K562 (cell line): ENCODE data around the gene UTP14C. TPM values are rescaled to one million over a fixed set of nuclear protein-coding genes. Genes with fewer than 3 reads are reported as not detected.
A peak's percentile ranks its signal among the peaks of the same experiment; 100 is the strongest.

Experiments
- ATAC-seq: fragments of 200-7000 bp; cut with Tn5 transposase; 3 replicates; pipeline ENCODE4 v1.9.1; 2020; ENCODE audit warnings: moderate library complexity
- BruUV-seq: library from RNA; stranded (reverse); fragments of 400-500 nt; replicated peaks from 2 replicates; lab custom pipeline; 2021; lab: Mats Ljungman, UMichigan
- CTCF ChIA-PET: fragments of 300-600 bp; formaldehyde crosslinking; extraction: SDS; loops from one replicate; lab custom pipeline; 2021; ENCODE audit warnings: low intra/inter-chr PET ratio; lab: Yijun Ruan, JAX
- POLR2A ChIA-PET: fragments of 300-600, 350-650 bp; sonication (Branson Sonifier 250); formaldehyde crosslinking; extraction: SDS; loops from one replicate; lab custom pipeline; 2021; ENCODE audit warnings: antibody characterized with exemption, inconsistent platforms; lab: Yijun Ruan, JAX
- DNase-seq, 4 experiments: peaks; one replicate each; pipeline versions ENCODE4 v3.0.0 to v3.0.0-alpha.2; 2011 to 2018; ENCODE audit warnings: low spot score in 3 of 4, mixed read lengths in 3 of 4; ENCODE audit errors: extremely low read depth in 1 of 4
- FAIRE-seq: peaks from 2 replicates; lab custom pipeline; 2011; peaks lifted over from hg19 to GRCh38; lab: Jason Lieb, UNC
- H2AFZ ChIP-seq: 2 replicates; pipeline ENCODE4 v1.6.0; 2011; ENCODE audit warnings: low read depth, low read length, control low read depth, inconsistent platforms
- H3K27ac ChIP-seq: fragments of 200-600 bp; 3 replicates; pipeline ENCODE4 v1.8.0; 2011; ENCODE audit warnings: low read depth, mild to moderate bottlenecking, control low read depth, inconsistent platforms, low read length, moderate library complexity, mixed read lengths; ENCODE audit errors: extremely low read depth
- H3K27me3 ChIP-seq, 2 experiments: fragments of 300-600 bp in 1 of 2; 2 replicates in 1 of 2; 3 replicates in 1 of 2; pipeline versions ENCODE4 v1.6.0 to v1.8.0; 2011; ENCODE audit warnings: inconsistent platforms in 2 of 2, low read length in 2 of 2, mild to moderate bottlenecking in 1 of 2, mixed read lengths in 1 of 2, moderate library complexity in 1 of 2; ENCODE audit not compliant: control insufficient read depth in 2 of 2, insufficient read depth in 2 of 2
- H3K36me3 ChIP-seq: fragments of 300-600 bp; 3 replicates; pipeline ENCODE4 v1.8.0; 2011; ENCODE audit warnings: mild to moderate bottlenecking, low read length, inconsistent platforms; ENCODE audit not compliant: control insufficient read depth, insufficient read depth
- H3K4me1 ChIP-seq, 2 experiments: fragments of 200-600 bp in 1 of 2; replicated peaks in 1 of 2; 2 replicates in 1 of 2; 3 replicates in 1 of 2; pipeline versions ENCODE4 v1.5.1 to v1.8.0; 2011; ENCODE audit warnings: inconsistent platforms in 2 of 2, low read length in 2 of 2, mild to moderate bottlenecking in 1 of 2, mixed read lengths in 1 of 2, moderate library complexity in 1 of 2; ENCODE audit not compliant: control insufficient read depth in 2 of 2, insufficient read depth in 2 of 2
- H3K4me2 ChIP-seq: 2 replicates; pipeline ENCODE4 v1.6.1; 2011; ENCODE audit warnings: low read length, control low read depth, inconsistent platforms, mixed read lengths; ENCODE audit not compliant: insufficient read depth
- H3K4me3 ChIP-seq: fragments of 200-600 bp; sonication (generic), shearing (Covaris generic); 2 replicates; pipeline ENCODE4 v1.5.1; 2016; ENCODE audit warnings: control low read depth, inconsistent platforms
- H3K79me2 ChIP-seq: fragments of 200-600 bp; 3 replicates; pipeline ENCODE4 v1.8.0; 2011; ENCODE audit warnings: low read length, inconsistent platforms; ENCODE audit not compliant: control insufficient read depth, insufficient read depth
- H3K9ac ChIP-seq, 2 experiments: 2 replicates each; pipeline versions ENCODE4 v1.6.0 to v1.6.1; 2011; ENCODE audit warnings: low read depth in 2 of 2, low read length in 2 of 2, control low read depth in 1 of 2, inconsistent platforms in 1 of 2, mild to moderate bottlenecking in 1 of 2, mixed read lengths in 1 of 2; ENCODE audit not compliant: insufficient read depth in 1 of 2
- H3K9me1 ChIP-seq: one replicate; pipeline ENCODE4 v1.6.0; 2011; ENCODE audit warnings: inconsistent platforms, mild to moderate bottlenecking, low read length, moderate library complexity; ENCODE audit not compliant: control insufficient read depth, insufficient read depth
- H3K9me3 ChIP-seq: replicated peaks from 2 replicates; pipeline ENCODE4 v1.5.1; 2011; ENCODE audit warnings: low read depth, low read length, inconsistent platforms; ENCODE audit not compliant: control insufficient read depth, insufficient read depth
- H4K20me1 ChIP-seq: replicated peaks from 2 replicates; pipeline ENCODE4 v1.6.1; 2011; ENCODE audit warnings: low read length, inconsistent platforms, mixed read lengths; ENCODE audit not compliant: control insufficient read depth, insufficient read depth
- DDX20 ChIP-seq: fragments of 450-650 bp; IDR thresholded peaks from 2 replicates; pipeline ENCODE4 v1.6.1; 2016; ENCODE audit warnings: missing genetic modification characterization, low read depth, mild to moderate bottlenecking, missing compliant biosample characterization, moderate library complexity
- FOSL1 ChIP-seq: fragments of 200-800 bp; sonication (Bioruptor generic); conservative IDR thresholded peaks from 2 replicates; pipeline ENCODE4 v1.6.1; 2016; ENCODE audit warnings: missing genetic modification characterization, missing compliant biosample characterization
- FOXK2 ChIP-seq, 2 experiments: fragments of 450-650 bp; IDR thresholded peaks in 1 of 2; conservative IDR thresholded peaks in 1 of 2; 2 replicates each; pipeline ENCODE4 v1.6.1; 2016; ENCODE audit warnings: low read depth in 2 of 2, mild to moderate bottlenecking in 1 of 2
- ZNF431 ChIP-seq: sonication (generic); formaldehyde crosslinking; IDR thresholded peaks from 2 replicates; pipeline ENCODE4 v1.8.0; 2022; ENCODE audit warnings: mild to moderate bottlenecking, missing genetic modification reagents
- ZNF764 ChIP-seq: fragments of 250-450 bp; sonication (Bioruptor Pico); IDR thresholded peaks from 2 replicates; pipeline ENCODE4 v1.4.0; 2020; ENCODE audit warnings: low read depth, mild to moderate bottlenecking, moderate library complexity
- ZNF77 ChIP-seq: fragments of 250-450 bp; sonication (Bioruptor Pico); IDR thresholded peaks from 2 replicates; pipeline ENCODE4 v1.5.0; 2020
- WGBS: fragments of 100-300 bp; shearing (Covaris generic); methylation state at CpG from one replicate; pipeline ENCODE4 v1.1.6; 2016; ENCODE audit warnings: low coverage, mixed read lengths; ENCODE audit not compliant: insufficient coverage; ENCODE audit errors: missing lambda C conversion rate; 5-methylcytosine and 5-hydroxymethylcytosine counted together
- in situ Hi-C: fragments of 300-500 bp; cut with MboI; formaldehyde crosslinking; loops from 4 replicates; pipeline ENCODE4 v1.15.0; 2018; ENCODE audit warnings: inconsistent platforms, mixed read lengths
- intact Hi-C: fragments of 100-400 bp; cut with micrococcal nuclease; formaldehyde crosslinking; loops from 2 replicates; pipeline ENCODE4 v1.14.2; 2022
- polyA plus RNA-seq, 8 experiments: library from polyadenylated mRNA; depleted of rRNA in 4 of 8; stranded (reverse) in 5 of 8; unstranded in 3 of 8; fragments of >200 nt; fragmentation: Nextera tagmentation in 2 of 8; fragmentation: Illumina TruSeq in 1 of 8; extraction: Ambion mirVana in 2 of 8; extraction: Trizol in 1 of 8; gene quantifications; 2 replicates each; pipeline versions ENCODE4 v1.2.1 to v1.2.3, GENCODE V29; 2011 to 2014; ENCODE audit warnings: inconsistent platforms in 1 of 8, missing spikeins in 1 of 8
- total RNA-seq, 7 experiments: library from RNA; depleted of rRNA in 6 of 7; stranded (reverse); fragments of >200 nt in 6 of 7; fragmentation: Illumina TruSeq in 2 of 7; extraction: Trizol in 2 of 7; gene quantifications; 2 replicates each; pipeline versions ENCODE4 v1.2.1 to v1.2.3, GENCODE V29; 2011 to 2021; ENCODE audit warnings: low replicate concordance in 1 of 7
- TF ChIP-seq, protein P1 (sequence below): fragments of 450-650 bp; IDR thresholded peaks from 2 replicates; pipeline ENCODE4 v1.6.1; 2017; ENCODE audit warnings: antibody characterized with exemption
- TF ChIP-seq, protein P2 (sequence below), 2 experiments: fragments of 200-800 bp in 1 of 2; sonication (Bioruptor generic) in 1 of 2; sonication (generic) in 1 of 2; formaldehyde crosslinking in 1 of 2; IDR thresholded peaks in 1 of 2; conservative IDR thresholded peaks in 1 of 2; 2 replicates each; pipeline versions ENCODE4 v1.5.0 to v1.6.1; 2016 to 2020; ENCODE audit warnings: missing compliant biosample characterization in 1 of 2, missing genetic modification characterization in 1 of 2, missing genetic modification reagents in 1 of 2

UTP14C gene
- total and polyA plus RNA-seq, 9 of the 15 experiments (the other 6 are each of a cell fraction or from before 2014, with no cell fraction given) = 3.4 to 10.3 (median 6.0) TPM

DNA sequence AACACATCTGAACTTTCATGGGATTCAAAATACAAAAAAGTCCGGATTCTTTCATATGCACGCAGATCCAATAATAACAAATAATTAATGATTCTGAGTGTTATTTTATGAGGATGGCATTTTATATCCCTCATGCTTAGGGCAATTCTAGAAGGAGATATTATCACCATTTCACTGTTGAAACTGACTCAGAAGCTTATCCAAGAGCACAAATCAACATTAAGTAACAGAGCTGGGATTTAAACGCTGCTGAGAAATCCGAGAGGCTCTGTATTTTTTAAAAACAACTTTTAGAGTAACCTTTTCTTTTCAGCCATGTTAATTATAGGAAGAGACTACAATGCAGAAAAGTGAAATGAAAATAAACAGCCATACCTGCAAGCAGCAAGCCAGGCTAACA lies 43.6 kb upstream of the UTP14C start:
- H3K4me3 ChIP-seq = no peak overlapping the region
- peaks cover 66% of the 10 kb centered on the region for H3K79me2 ChIP-seq
- 50% methylated on average over 4 of the region's 4 CpGs for WGBS
- no peaks in the 10 kb centered on the region for H3K9me1 ChIP-seq
- CTCF ChIA-PET = no interaction called here
- no peaks in the 10 kb centered on the region for H4K20me1 ChIP-seq
- H3K36me3 ChIP-seq = no peaks in the 10 kb centered on the region; the same call in 2 of the 3 replicates
- intact Hi-C loops = no loop called here
- H3K4me2 ChIP-seq = no peak overlapping the region
- 0 out of 2 replicates have a peak, but pooled peaks have one; percentile 14 for TF ChIP-seq FOSL1 (tag)
- TF ChIP-seq, protein P1, sequence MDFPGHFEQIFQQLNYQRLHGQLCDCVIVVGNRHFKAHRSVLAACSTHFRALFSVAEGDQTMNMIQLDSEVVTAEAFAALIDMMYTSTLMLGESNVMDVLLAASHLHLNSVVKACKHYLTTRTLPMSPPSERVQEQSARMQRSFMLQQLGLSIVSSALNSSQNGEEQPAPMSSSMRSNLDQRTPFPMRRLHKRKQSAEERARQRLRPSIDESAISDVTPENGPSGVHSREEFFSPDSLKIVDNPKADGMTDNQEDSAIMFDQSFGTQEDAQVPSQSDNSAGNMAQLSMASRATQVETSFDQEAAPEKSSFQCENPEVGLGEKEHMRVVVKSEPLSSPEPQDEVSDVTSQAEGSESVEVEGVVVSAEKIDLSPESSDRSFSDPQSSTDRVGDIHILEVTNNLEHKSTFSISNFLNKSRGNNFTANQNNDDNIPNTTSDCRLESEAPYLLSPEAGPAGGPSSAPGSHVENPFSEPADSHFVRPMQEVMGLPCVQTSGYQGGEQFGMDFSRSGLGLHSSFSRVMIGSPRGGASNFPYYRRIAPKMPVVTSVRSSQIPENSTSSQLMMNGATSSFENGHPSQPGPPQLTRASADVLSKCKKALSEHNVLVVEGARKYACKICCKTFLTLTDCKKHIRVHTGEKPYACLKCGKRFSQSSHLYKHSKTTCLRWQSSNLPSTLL = no peak
- DNase-seq (no peak), ATAC-seq (no peak), FAIRE-seq (no peak)
- no peaks in the 10 kb centered on the region for H3K9me3 ChIP-seq
- H3K27me3 ChIP-seq = no peaks in the 10 kb centered on the region
- H3K9ac ChIP-seq = no peak overlapping the region; a peak in 1 of 4 replicates
- peaks cover 4 to 24% of the 10 kb centered on the region in 2 experiments; a peak in 3 of 5 replicates for H3K4me1 ChIP-seq
- no peak overlapping the region for H2AFZ ChIP-seq
- H3K27ac ChIP-seq = no peak overlapping the region
- in situ Hi-C loops = no loop called here
- POLR2A ChIA-PET = interaction anchor here (0.7 to 1.0 kb wide), 2 partner anchors 10 to 11 kb away, joined by 3 read pairs; no protein-coding TSS in a partner anchor
- no TSS peak for BruUV-seq

DNA sequence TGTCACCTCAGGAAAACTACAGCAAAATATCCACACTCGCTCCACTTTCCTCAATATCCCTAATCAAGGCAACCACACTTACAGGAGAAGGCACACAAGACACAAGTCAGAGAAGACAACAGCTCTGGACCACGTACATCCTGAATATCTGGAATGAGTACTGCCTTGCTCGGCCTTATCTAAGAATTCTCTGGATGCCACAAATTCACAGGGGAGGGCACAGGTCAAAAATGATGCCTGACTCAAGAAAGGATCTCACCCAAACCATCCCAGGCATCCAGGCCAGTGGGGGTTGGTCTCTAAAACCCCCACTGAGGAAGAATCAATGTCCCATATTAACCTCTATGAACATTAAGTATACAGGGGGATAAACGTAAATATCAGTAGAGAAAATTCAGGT lies 43.1 kb upstream of the UTP14C start:
- no peaks in the 10 kb centered on the region for H3K27me3 ChIP-seq
- ATAC-seq (no peak), FAIRE-seq (no peak), DNase-seq (no peak)
- POLR2A ChIA-PET = interaction anchor here (0.7 to 1.0 kb wide), 2 partner anchors 10 to 11 kb away, joined by 3 read pairs; no protein-coding TSS in a partner anchor
- no peaks in the 10 kb centered on the region for H4K20me1 ChIP-seq
- H3K9me1 ChIP-seq = no peaks in the 10 kb centered on the region
- H3K27ac ChIP-seq = no peak overlapping the region
- H3K4me3 ChIP-seq = no peak overlapping the region
- H3K79me2 ChIP-seq = peaks cover 61% of the 10 kb centered on the region
- H3K9me3 ChIP-seq = no peaks in the 10 kb centered on the region
- in situ Hi-C loops = no loop called here
- 0 out of 2 replicates have a peak overlapping the region, but pooled peaks have one; percentile 18 for H3K4me2 ChIP-seq
- peaks cover 4 to 20% of the 10 kb centered on the region in 2 experiments; a peak in 3 of 5 replicates for H3K4me1 ChIP-seq
- BruUV-seq = no TSS peak
- H2AFZ ChIP-seq = no peak overlapping the region
- intact Hi-C loops = no loop called here
- CTCF ChIA-PET = no interaction called here
- H3K36me3 ChIP-seq = no peaks in the 10 kb centered on the region; the same call in 2 of the 3 replicates
- H3K9ac ChIP-seq = no peak overlapping the region; a peak in 1 of 4 replicates
- 29% methylated on average over 2 of the region's 4 CpGs for WGBS
- TF ChIP-seq ZNF77 = no peak
- TF ChIP-seq, protein P2, sequence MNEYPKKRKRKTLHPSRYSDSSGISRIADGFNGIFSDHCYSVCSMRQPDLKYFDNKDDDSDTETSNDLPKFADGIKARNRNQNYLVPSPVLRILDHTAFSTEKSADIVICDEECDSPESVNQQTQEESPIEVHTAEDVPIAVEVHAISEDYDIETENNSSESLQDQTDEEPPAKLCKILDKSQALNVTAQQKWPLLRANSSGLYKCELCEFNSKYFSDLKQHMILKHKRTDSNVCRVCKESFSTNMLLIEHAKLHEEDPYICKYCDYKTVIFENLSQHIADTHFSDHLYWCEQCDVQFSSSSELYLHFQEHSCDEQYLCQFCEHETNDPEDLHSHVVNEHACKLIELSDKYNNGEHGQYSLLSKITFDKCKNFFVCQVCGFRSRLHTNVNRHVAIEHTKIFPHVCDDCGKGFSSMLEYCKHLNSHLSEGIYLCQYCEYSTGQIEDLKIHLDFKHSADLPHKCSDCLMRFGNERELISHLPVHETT (CRISPR knock-in tag; conservative IDR thresholded peaks at IDR 0.05 in 1 of 2, IDR thresholded peaks at IDR 0.05 in 1 of 2) = no peak
- TF ChIP-seq ZNF431 (CRISPR knock-in tag) = no peak
- TF ChIP-seq ZNF764 = no peak
- no peak for TF ChIP-seq FOXK2 (conservative IDR thresholded peaks at IDR 0.05 in 1 of 2, IDR thresholded peaks at IDR 0.05 in 1 of 2; ENCODE audit: low read depth in 2 of 2)
- TF ChIP-seq DDX20 (tag) = no peak
